OCI-LY3 (cell line): ENCODE measurements around the gene EXOC4.

Source experiments
- EZH2phosphoT487 ChIP-seq: fragments of 200-600 bp; shearing (Covaris generic); IDR thresholded peaks from 2 replicates; pipeline ENCODE4 v1.6.1; 2018; ENCODE audit warnings: antibody characterized with exemption, mixed run types, low read depth
- TF ChIP-seq, protein P1 (sequence below): fragments of 200-600, 300-600 bp; sonication (generic); IDR thresholded peaks from 2 replicates; pipeline ENCODE4 v1.5.1; 2014; ENCODE audit warnings: antibody characterized with exemption, low read length, low read depth

DNA sequence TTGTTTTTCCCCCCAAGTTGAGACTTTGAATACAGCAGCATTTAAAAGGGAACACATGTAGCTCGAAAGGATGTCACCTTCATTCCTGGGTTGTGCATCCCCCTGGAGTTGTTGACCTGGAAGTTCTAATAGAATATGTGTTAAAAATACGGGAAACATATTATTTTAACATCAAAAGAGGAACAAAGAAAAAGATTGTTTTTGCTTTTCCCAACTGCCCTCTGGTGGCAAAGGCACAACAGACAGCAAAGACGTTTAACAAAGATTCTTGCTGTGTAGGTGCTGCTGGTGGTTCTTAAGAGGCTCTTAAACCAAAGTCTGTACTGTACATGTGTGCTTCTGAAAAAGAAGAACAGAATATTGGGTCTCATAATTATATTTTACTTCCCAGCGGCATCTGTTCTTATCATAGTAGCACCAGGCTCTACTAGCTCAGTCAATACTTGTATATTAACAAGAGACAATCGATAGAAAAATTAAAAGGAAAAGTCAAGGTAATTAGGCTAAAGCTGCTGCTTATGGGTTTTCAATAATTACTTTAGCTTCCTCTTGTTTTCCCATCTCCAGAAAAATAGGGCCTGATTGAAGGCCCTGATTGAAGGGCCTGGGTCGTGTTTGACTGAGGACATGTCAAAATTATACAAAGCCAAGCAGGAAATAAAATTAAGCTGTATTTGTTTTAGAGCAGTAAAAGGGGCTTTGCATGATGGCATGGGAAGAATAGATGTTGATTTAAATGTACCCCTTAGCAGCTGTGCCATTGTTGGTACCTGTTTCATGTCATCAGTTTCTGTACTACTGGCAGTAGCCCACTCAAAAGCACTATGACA is 490.0 kb downstream of the EXOC4 start:
- TF ChIP-seq, protein P1, sequence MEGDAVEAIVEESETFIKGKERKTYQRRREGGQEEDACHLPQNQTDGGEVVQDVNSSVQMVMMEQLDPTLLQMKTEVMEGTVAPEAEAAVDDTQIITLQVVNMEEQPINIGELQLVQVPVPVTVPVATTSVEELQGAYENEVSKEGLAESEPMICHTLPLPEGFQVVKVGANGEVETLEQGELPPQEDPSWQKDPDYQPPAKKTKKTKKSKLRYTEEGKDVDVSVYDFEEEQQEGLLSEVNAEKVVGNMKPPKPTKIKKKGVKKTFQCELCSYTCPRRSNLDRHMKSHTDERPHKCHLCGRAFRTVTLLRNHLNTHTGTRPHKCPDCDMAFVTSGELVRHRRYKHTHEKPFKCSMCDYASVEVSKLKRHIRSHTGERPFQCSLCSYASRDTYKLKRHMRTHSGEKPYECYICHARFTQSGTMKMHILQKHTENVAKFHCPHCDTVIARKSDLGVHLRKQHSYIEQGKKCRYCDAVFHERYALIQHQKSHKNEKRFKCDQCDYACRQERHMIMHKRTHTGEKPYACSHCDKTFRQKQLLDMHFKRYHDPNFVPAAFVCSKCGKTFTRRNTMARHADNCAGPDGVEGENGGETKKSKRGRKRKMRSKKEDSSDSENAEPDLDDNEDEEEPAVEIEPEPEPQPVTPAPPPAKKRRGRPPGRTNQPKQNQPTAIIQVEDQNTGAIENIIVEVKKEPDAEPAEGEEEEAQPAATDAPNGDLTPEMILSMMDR, result peak; percentile 69
- TF ChIP-seq EZH2phosphoT487, result no peak
